ENCODE data around the gene ZNF92. TPM values are rescaled to one million over a fixed set of nuclear protein-coding genes. Genes with fewer than 3 reads are reported as not detected.

ZNF92 gene
- polyA plus RNA-seq, 1 of the 3 experiments (the other 2 are of a cell fraction) = 1.6 TPM

- WGBS (ENCODE audit: low lambda C conversion rate) = 81% methylated on average over 3 of the region's 3 CpGs
- H3K27ac ChIP-seq (ENCODE audit: low read depth in 2 of 2, low read length in 1 of 2) = no peak overlapping the region; a peak in 1 of 4 replicates
- DNase-seq = no peak
- H3K4me2 ChIP-seq = no peak overlapping the region
- H3K79me2 ChIP-seq (ENCODE audit: insufficient read depth) = peaks cover 100% of the 10 kb centered on the region
- no peak overlapping the region for H3K4me3 ChIP-seq (ENCODE audit: low read depth in 2 of 2, low read length in 1 of 2)
- ChIA-PET CTCF (interaction anchor here (0.6 kb wide), 1 partner anchor 51 kb away, joined by 4 read pairs; no protein-coding TSS in a partner anchor), POLR2A (no interaction called here)
- TF ChIP-seq PBX3 (IDR thresholded peaks at IDR 0.05) (no peak), EP300 (IDR thresholded peaks at IDR 0.05; ENCODE audit: borderline replicate concordance in 1 of 2, low read depth in 1 of 2, low read length in 1 of 2) (no peak), ZBTB33 (IDR thresholded peaks at IDR 0.05; ENCODE audit: borderline replicate concordance, low read depth) (no peak), GABPA (IDR thresholded peaks at IDR 0.05; ENCODE audit: low read depth) (no peak), SMC3 (IDR thresholded peaks at IDR 0.05; ENCODE audit: low read depth, low read length) (no peak), MXI1 (IDR thresholded peaks at IDR 0.05; ENCODE audit: low read depth, low read length) (no peak), RFX5 (IDR thresholded peaks at IDR 0.05; ENCODE audit: low read length) (no peak), FOXJ3 (CRISPR knock-in tag; IDR thresholded peaks at IDR 0.05) (no peak), YY1 (IDR thresholded peaks at IDR 0.05; ENCODE audit: low read depth) (no peak), RCOR1 (IDR thresholded peaks at IDR 0.05; ENCODE audit: low read length) (no peak), USF2 (IDR thresholded peaks at IDR 0.05; ENCODE audit: borderline replicate concordance, low read depth, low read length) (no peak), MAX (IDR thresholded peaks at IDR 0.05; ENCODE audit: low read depth) (no peak), CHD2 (IDR thresholded peaks at IDR 0.05; ENCODE audit: low read length, partially characterized antibody) (no peak), TCF12 (IDR thresholded peaks at IDR 0.05) (no peak)
- H3K36me3 ChIP-seq (replicated peaks in 1 of 2; ENCODE audit: control insufficient read depth in 1 of 2, insufficient read depth in 2 of 2, low read length in 1 of 2) = peaks cover 0 to 18% of the 10 kb centered on the region in 2 experiments
- no peaks in the 10 kb centered on the region for H3F3A ChIP-seq (replicated peaks; ENCODE audit: insufficient read depth)
- no peaks in the 10 kb centered on the region for H3K9me2 ChIP-seq
- no peak overlapping the region for H2AFZ ChIP-seq (ENCODE audit: low read depth)
- no peak overlapping the region for H3K9ac ChIP-seq
- no peaks in the 10 kb centered on the region for H3K27me3 ChIP-seq (ENCODE audit: insufficient read depth)
- no peaks in the 10 kb centered on the region for H3K9me3 ChIP-seq
- peaks cover 48% of the 10 kb centered on the region for H4K20me1 ChIP-seq (ENCODE audit: insufficient read depth)
- peaks cover 7 to 13% of the 10 kb centered on the region in 2 experiments for H3K4me1 ChIP-seq (ENCODE audit: control insufficient read depth in 1 of 2, insufficient read depth in 2 of 2, low read depth in 1 of 2, low read length in 1 of 2)
Observed at GRCh38 chr7:65379318-65379717, 5.7 kb downstream of the ZNF92 start.

- Histone ChIP-seq H3K9me3 (no peaks in the 10 kb centered on the region), H3K4me2 (no peak overlapping the region), H3K9me2 (no peaks in the 10 kb centered on the region), H3K27ac (ENCODE audit: low read depth in 2 of 2, low read length in 1 of 2) (no peak overlapping the region), H4K20me1 (ENCODE audit: insufficient read depth) (peaks cover 50% of the 10 kb centered on the region), H3K36me3 (replicated peaks in 1 of 2; ENCODE audit: control insufficient read depth in 1 of 2, insufficient read depth in 2 of 2, low read length in 1 of 2) (peaks cover 0 to 19% of the 10 kb centered on the region in 2 experiments), H3F3A (replicated peaks; ENCODE audit: insufficient read depth) (no peaks in the 10 kb centered on the region), H3K27me3 (ENCODE audit: insufficient read depth) (no peaks in the 10 kb centered on the region), H3K79me2 (ENCODE audit: insufficient read depth) (peaks cover 100% of the 10 kb centered on the region), H3K4me1 (ENCODE audit: control insufficient read depth in 1 of 2, insufficient read depth in 2 of 2, low read depth in 1 of 2, low read length in 1 of 2) (peaks cover 0 to 8% of the 10 kb centered on the region in 2 experiments; a peak in 1 of 4 replicates), H3K9ac (no peak overlapping the region), H2AFZ (ENCODE audit: low read depth) (no peak overlapping the region), H3K4me3 (ENCODE audit: low read depth in 2 of 2, low read length in 1 of 2) (no peak overlapping the region)
- CTCF ChIA-PET = no interaction called here
- POLR2A ChIA-PET = interaction anchor here (0.6 kb wide), 1 partner anchor 1034 kb away, joined by 3 read pairs; no protein-coding TSS in a partner anchor
- DNase-seq = no peak
- WGBS (ENCODE audit: low lambda C conversion rate) = 90% methylated on average over 3 of the region's 3 CpGs
- TF ChIP-seq POLR2AphosphoS5 (IDR thresholded peaks at IDR 0.05; ENCODE audit: low read depth, low read length) (no peak), ELF1 (IDR thresholded peaks at IDR 0.05) (no peak), FOXM1 (IDR thresholded peaks at IDR 0.05; ENCODE audit: low read depth) (no peak), TCF12 (IDR thresholded peaks at IDR 0.05) (no peak), GATA2 (CRISPR knock-in tag; IDR thresholded peaks at IDR 0.05) (no peak), PBX3 (IDR thresholded peaks at IDR 0.05) (no peak), YY1 (IDR thresholded peaks at IDR 0.05; ENCODE audit: low read depth) (no peak), FOSL2 (IDR thresholded peaks at IDR 0.05; ENCODE audit: borderline replicate concordance, low read depth) (no peak), TEAD4 (IDR thresholded peaks at IDR 0.05; ENCODE audit: borderline replicate concordance, insufficient read depth) (no peak), NFIC (IDR thresholded peaks at IDR 0.05; ENCODE audit: borderline replicate concordance) (no peak), ZBTB33 (IDR thresholded peaks at IDR 0.05; ENCODE audit: borderline replicate concordance, low read depth) (no peak), CHD2 (IDR thresholded peaks at IDR 0.05; ENCODE audit: low read length, partially characterized antibody) (no peak)
Observed at GRCh38 chr7:65381742-65382141, 8.1 kb downstream of the ZNF92 start.
